ENCODE measurements around the gene CNKSR1.

CNKSR1 gene

GRCh38 chr1:26160527-26161414 lies 16.5 kb upstream of the CNKSR1 start:
- no peak for DNase-seq (ENCODE audit: low read depth)

GRCh38 chr1:26161415-26162219 lies 15.7 kb upstream of the CNKSR1 start:
- DNase-seq (ENCODE audit: low read depth) = peak; percentile 32

DNA sequence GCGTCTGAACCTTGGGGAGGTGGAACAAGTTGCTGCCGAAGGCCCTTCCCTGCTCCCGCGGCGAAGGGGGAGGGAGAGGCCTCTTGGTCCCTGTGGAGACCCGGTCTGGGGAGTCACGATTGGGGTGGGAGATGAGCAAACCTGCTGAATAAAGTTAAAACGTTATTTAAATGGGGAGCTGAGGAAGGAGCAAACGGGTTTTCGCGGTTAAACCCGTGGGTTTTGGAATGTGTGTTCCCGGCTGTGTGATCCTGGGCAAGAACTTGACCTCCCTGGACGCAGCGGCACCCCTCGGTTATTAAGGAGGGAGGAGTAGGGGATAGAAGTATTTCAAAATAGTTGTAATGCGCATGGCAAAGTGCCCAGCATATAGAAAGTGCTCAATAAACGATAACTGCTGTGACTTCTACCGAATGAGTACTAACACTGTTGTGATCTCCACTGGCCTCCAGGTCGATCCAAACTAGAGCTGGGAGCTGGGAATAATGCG lies 15.0 kb upstream of the CNKSR1 start:
- no peak for DNase-seq (ENCODE audit: low read depth)

- no peak for DNase-seq (ENCODE audit: low read depth)
Measured at GRCh38 chr1:26163684-26164035, 13.6 kb upstream of the CNKSR1 start.

GRCh38 chr1:26164036-26164860 lies 13.0 kb upstream of the CNKSR1 start:
- peak; percentile 30 for DNase-seq (ENCODE audit: low read depth)

- no peak for DNase-seq (ENCODE audit: low read depth)
Measured at GRCh38 chr1:26164861-26165842, 12.1 kb upstream of the CNKSR1 start.

DNA sequence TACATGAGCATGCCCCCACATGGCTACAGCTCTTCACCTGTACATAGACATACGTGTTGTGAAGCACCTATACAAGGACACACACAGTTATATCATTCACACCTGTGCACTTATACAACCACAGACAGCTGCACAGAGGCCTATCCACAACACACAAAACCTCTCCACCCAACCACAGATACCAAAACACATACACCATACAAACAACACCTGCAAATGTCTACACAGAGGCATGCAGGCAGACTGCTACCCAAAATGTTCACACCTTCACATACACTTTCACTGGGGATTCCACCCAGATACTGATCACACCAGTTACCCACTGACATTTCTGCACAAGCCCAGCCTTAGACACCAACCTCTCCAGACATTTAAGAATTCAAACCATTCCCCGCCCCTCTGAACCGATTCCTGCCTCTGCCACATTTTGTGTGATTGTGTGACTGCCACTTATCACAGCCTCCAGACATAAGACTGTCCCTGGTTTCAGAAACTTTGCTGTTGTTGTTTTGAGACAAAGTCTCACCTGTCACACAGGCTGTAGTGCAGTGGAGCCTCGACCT lies 10.5 kb upstream of the CNKSR1 start:
- DNase-seq (ENCODE audit: low read depth) = no peak

DNA sequence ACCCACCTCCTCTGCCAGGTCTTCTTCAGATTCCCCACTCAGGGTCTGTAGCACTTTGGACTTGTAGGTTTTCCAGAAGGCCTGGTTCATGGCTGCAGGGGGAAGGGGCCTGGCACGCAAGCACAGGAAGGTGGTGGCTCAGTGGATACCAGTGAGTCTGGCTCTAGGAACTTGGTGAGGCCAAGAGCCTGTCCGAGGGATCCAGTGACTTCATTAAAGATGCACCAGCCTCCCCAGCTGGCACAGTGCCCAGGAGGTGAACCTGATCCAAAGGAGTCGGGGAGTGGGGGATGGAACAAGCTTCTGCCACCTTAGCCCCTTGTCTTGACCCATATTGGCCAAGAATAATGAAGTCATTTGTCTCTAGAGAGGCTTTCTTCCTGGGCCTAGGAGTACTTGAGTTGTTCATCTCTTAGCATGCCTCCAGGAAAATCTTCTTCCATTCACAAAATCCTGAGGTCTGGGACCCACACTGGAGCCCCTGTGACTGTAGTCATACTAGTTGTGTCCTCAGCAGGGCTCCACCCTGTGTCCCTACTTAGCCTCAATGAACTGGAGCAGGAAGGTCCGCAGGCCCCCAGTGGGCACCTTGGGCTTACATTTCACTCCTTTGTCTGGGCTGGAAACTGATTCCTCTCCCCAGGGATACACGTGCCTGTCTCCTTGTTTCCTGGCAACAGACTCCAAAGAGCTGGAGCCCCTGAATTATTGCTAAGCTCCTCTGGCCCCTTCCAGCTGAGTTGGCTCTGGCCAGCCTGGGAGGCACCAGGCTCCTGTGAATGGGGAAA lies 8.7 kb upstream of the CNKSR1 start, which contains the start of gene C1orf232:
TSS of gene C1orf232 (minus strand) at position 554 of the 788 bp plus-strand sequence. CDS start at position 90, 464 bp downstream.
- no peak for DNase-seq (ENCODE audit: low read depth)

- DNase-seq (ENCODE audit: low read depth) = no peak
Measured at GRCh38 chr1:26169198-26169554, 8.1 kb upstream of the CNKSR1 start.

DNA sequence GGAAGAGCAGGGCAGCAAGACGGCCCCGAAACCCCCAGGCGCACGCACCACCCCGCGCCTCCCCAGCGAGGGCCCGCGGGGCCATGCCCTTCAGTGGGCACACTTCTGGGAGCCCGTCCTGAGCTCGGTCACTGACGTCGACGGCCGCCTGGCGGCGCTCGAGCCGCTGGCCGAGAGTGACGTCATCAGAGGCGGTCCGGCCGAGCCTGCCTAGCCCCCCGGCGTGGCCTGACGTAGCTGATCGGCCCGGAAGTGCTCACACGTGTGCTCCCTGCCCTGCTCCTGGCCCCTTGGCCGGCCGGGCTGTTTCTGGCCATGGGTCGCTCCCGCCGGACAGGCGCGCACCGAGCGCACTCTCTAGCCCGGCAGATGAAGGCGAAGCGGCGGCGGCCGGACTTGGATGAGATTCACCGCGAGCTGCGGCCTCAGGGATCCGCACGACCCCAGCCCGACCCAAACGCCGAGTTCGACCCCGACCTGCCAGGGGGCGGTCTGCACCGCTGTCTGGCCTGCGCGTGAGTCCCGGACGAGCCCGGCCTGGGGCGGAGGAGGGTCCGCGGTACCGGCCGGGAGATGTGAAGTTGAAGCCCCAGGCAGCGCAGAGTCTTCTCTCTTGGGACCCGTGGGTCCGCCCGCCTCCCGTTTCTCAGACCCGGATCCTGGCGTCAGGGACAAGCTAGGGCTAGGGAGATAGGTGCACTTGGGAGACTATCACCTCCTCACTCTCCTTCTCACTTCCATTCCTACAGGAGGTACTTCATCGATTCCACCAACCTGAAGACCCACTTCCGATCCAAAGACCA lies 7.4 kb upstream of the CNKSR1 start, which contains the start of gene ZNF593:
TSS of gene ZNF593 (plus strand) at position 240 of the 803 bp plus-strand sequence. CDS start at position 316, 76 bp downstream.
- DNase-seq (ENCODE audit: low read depth) = peak; percentile 88

GRCh38 chr1:26170472-26170821 lies 6.8 kb upstream of the CNKSR1 start:
- no peak for DNase-seq (ENCODE audit: low read depth)

DNA sequence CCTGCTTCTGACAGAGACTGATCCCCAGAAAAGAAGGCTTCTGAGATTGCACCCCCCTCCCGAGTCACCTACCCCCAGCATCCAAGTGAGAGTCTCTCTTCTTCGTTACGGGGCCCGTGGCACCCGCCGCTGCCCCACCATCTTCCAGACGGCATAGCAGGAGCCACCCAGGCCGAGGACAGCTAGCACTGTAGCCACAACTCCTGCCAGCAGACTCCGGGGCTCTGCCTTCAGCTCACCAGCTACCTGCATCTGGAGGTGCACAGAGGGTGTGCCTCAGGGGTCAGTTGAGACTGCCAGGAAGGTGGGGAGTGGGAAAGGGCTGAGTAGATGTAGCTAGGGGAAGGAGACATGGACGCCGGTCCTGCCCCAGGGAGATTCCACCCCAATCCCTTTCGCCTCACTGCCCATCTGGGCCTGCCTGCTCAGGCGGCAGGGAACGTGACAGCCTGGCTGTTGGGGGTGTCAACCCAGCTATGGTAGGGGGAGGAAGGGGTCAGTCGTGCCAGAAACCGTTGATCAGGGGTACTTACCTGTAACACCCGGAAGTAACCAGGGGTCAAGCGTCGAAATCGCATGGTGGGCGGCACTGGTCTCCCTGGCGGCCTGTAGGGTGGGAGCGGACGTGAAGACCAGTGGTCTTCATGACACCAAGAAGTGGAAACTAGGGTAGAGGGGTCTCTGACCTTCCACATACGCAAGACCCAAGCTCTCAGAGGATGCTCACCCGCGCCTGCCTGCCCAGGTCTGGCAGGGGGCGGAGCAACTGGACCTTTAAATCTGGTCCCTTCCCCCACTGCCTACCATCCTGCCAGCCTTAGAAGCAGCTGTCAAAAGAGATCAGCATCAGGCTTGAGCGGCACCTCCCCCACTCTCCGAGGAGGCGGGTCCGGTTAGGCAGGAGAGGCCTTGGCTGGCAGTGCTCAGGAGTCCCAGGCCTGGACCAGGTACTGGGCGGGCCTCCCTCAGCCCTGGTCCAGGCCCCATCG lies 5.9 kb upstream of the CNKSR1 start, which contains the start of gene ZNF593OS:
TSS of gene ZNF593OS (minus strand) at position 749 of the 989 bp plus-strand sequence. CDS start at position 578, 171 bp downstream.
- no peak for DNase-seq (ENCODE audit: low read depth)

DNA sequence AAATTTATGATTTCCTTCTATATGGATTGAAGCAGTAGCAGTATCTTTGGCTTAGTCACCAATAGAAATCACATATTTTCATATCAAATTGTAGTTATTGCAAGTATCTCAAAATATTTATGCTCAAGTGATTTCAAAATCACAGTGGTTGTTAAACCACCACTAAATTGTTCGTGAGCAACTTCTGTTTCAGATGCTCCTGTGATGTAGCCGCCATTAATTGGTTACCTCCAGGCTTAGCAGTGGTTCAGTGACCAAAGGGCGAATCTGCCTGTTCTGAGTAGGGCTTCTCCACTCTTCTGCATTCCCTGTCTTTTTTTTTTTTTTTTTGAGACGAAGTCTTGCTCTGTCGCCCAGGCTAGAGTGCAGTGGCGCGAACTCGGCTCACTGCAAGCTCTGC lies 1.9 kb upstream of the CNKSR1 start:
- no peak for DNase-seq (ENCODE audit: low read depth)

DNA sequence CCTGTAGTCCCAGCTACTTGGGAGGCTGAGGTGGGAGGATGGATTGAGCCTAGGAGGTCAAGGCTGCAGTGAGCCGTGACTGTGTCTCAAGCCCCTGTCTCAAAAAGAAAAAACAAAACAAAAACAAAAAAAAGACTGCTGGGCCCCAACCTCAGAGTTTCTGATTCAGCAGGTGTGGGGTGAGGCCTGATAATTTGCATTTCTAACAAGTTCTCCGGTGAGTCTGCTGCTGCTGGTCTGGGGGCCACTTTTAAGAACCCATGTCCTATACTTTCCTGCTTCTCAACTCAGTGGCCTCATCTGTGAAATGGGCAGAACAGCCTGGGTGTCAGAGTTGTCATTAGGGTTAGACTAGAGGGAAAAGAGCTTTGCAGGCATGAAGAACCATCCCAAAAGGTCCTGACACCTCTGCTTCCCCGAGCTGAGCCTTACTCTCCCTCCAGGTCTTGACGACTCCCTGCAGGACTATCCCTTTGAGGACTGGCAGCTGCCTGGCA lies 2.8 kb downstream of the CNKSR1 start:
- DNase-seq (ENCODE audit: low read depth) = no peak

GRCh38 chr1:26181586-26182382 lies 4.5 kb downstream of the CNKSR1 start:
- no peak for DNase-seq (ENCODE audit: low read depth)

GRCh38 chr1:26182383-26182696 lies 5.0 kb downstream of the CNKSR1 start:
- no peak for DNase-seq (ENCODE audit: low read depth)

DNA sequence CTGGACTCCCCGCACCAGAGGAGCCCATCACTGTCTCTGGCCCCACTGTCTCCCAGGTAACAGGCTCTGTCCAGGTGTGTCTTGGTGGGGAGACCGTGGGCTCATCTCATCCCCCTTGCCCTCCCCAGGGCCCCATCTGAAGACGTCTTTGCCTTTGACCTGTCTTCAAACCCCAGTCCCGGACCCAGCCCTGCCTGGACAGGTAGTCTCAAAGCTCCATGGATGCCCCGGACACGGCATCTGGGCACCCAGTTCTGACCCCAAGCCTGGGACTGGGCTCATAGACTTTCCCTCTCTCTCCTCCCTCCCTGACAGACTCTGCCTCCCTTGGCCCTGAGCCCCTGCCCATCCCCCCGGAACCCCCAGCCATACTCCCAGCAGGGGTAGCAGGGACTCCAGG lies 6.8 kb downstream of the CNKSR1 start:
- no peak for DNase-seq (ENCODE audit: low read depth)
